Gastroesophageal sphincter (tissue), 4 donors: ENCODE data around the gene CDK11B. TPM values are rescaled to one million over a fixed set of nuclear protein-coding genes. Genes with fewer than 3 reads are reported as not detected.

Experiments
- ATAC-seq: fragments of 150-250 bp; one replicate; pipeline ENCODE4 v1.9.1; 2016; ENCODE audit warnings: mild to moderate bottlenecking, moderate library complexity
- H3K27ac ChIP-seq, 4 donors: fragments of 200-600 bp; sonication (generic) in 3 of 4; 1 replicate in 3 of 4; 2 replicates in 1 of 4; pipeline ENCODE4 v1.5.1; 2016 to 2019
- H3K27me3 ChIP-seq: fragments of 200-600 bp; sonication (generic); one replicate; pipeline ENCODE4 v1.5.1; 2019
- H3K36me3 ChIP-seq, 2 donors: fragments of 200-600 bp; sonication (generic); one replicate each; pipeline ENCODE4 v1.5.1; 2019; ENCODE audit warnings: control low read depth in 1 of 2
- H3K4me1 ChIP-seq, 3 donors: fragments of 200-600 bp; sonication (generic); 1 replicate in 2 of 3; 2 replicates in 1 of 3; pipeline ENCODE4 v1.5.1; 2016 to 2019; ENCODE audit warnings: control low read depth in 2 of 3
- H3K4me3 ChIP-seq, 2 donors: fragments of 200-600 bp; sonication (generic); one replicate each; pipeline ENCODE4 v1.5.1; 2019; ENCODE audit warnings: mild to moderate bottlenecking in 1 of 2, moderate library complexity in 1 of 2
- H3K9me3 ChIP-seq, 3 donors: fragments of 200-600 bp; sonication (generic); one replicate each; pipeline ENCODE4 v1.5.1; 2017 to 2019; ENCODE audit warnings: control low read depth in 2 of 3
- EP300 ChIP-seq: sonication (generic); formaldehyde crosslinking; IDR thresholded peaks from one replicate; pipeline ENCODE4 v1.6.1; 2017; ENCODE audit warnings: antibody characterized with exemption, mild to moderate bottlenecking
- POLR2A ChIP-seq, 2 donors: fragments of 450-650 bp; IDR thresholded peaks; one replicate each; pipeline ENCODE4 v1.6.1; 2017; ENCODE audit warnings: antibody characterized with exemption in 2 of 2, mild to moderate bottlenecking in 2 of 2, moderate library complexity in 1 of 2
- POLR2AphosphoS5 ChIP-seq: sonication (generic); formaldehyde crosslinking; IDR thresholded peaks from one replicate; pipeline ENCODE4 v1.6.1; 2017; ENCODE audit warnings: antibody characterized with exemption
- WGBS, 2 donors: methylation state at CpG; one replicate each; pipeline ENCODE4 v1.1.5; 2018; ENCODE audit warnings: low coverage in 1 of 2; 5-methylcytosine and 5-hydroxymethylcytosine counted together
- total RNA-seq, 4 donors: library from RNA; depleted of rRNA; stranded (reverse); fragments of >200 nt; gene quantifications; one replicate each; pipeline ENCODE4 v1.1.0, GENCODE V29; 2016
- TF ChIP-seq, protein P1 (sequence below), 4 experiments: fragments of 200-600 bp in 2 of 4; fragments of 450-650 bp in 2 of 4; sonication (generic) in 1 of 4; IDR thresholded peaks; one replicate each; pipeline ENCODE4 v1.5.1; 2017 to 2019; ENCODE audit warnings: antibody characterized with exemption in 4 of 4, mild to moderate bottlenecking in 2 of 4, moderate library complexity in 2 of 4

The CDK11B gene
- total RNA-seq, 4 donors from 2014 or later, result 19.2 to 59.3 (median 25.4) TPM

- Histone ChIP-seq H3K4me3 (no peak overlapping the region), H3K27ac (peak overlapping the region in 1 of 4 donors; percentile 38), H3K9me3 (no peaks in the 10 kb centered on the region), H3K36me3 (no peaks in the 10 kb centered on the region), H3K4me1 (peaks cover 0 to 18% (median 9%) of the 10 kb centered on the region in 3 donors), H3K27me3 (peaks cover 4% of the 10 kb centered on the region)
- TF ChIP-seq, protein P1, sequence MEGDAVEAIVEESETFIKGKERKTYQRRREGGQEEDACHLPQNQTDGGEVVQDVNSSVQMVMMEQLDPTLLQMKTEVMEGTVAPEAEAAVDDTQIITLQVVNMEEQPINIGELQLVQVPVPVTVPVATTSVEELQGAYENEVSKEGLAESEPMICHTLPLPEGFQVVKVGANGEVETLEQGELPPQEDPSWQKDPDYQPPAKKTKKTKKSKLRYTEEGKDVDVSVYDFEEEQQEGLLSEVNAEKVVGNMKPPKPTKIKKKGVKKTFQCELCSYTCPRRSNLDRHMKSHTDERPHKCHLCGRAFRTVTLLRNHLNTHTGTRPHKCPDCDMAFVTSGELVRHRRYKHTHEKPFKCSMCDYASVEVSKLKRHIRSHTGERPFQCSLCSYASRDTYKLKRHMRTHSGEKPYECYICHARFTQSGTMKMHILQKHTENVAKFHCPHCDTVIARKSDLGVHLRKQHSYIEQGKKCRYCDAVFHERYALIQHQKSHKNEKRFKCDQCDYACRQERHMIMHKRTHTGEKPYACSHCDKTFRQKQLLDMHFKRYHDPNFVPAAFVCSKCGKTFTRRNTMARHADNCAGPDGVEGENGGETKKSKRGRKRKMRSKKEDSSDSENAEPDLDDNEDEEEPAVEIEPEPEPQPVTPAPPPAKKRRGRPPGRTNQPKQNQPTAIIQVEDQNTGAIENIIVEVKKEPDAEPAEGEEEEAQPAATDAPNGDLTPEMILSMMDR (IDR thresholded peaks at IDR 0.05), result no peak
- TF ChIP-seq POLR2A (IDR thresholded peaks at IDR 0.05), result no peak
- no peak for TF ChIP-seq POLR2AphosphoS5
- TF ChIP-seq EP300, result no peak
- WGBS, 2 donors, result 68 to 82% methylated on average over 8 to 10 of the region's 12 CpGs
- ATAC-seq, result no peak
These were observed 48.9 kb downstream of the CDK11B start for GRCh38 chr1:1609822-1610485.

DNA sequence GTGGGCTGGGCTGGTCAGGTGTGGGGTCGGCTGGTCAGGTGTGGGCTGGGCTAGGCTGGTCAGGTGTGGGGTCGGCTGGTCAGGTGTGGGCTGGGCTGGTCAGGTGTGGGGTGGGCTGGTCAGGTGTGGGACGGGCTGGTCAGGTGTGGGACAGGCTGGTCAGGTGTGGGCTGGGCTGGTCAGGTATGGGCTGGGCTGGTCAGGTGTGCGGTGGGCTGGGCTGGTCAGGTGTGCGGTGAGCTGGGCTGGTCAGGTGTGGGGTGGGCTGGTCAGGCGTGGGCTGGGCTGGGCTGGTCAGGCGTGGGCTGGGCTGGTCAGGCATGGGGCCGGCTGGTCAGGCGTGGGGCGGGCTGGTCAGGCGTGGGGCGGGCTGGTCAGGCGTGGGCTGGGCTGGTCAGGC, 52.6 kb downstream of the CDK11B start:
- Histone ChIP-seq H3K36me3 (no peaks in the 10 kb centered on the region), H3K4me3 (no peak overlapping the region), H3K4me1 (no peaks in the 10 kb centered on the region), H3K9me3 (no peaks in the 10 kb centered on the region), H3K27ac (no peak overlapping the region), H3K27me3 (peaks cover 41% of the 10 kb centered on the region)
- no peak for ATAC-seq
- no peak for TF ChIP-seq POLR2AphosphoS5
- TF ChIP-seq, protein P1 (IDR thresholded peaks at IDR 0.05), result no peak
- TF ChIP-seq POLR2A (IDR thresholded peaks at IDR 0.05), result no peak
- no peak for TF ChIP-seq EP300
- 92% methylated on average over 2 of the region's 13 CpGs; no CpG with 5 or more reads in 1 of the 2 donors for WGBS, 2 donors

- peaks cover 0 to 3% (median 0%) of the 10 kb centered on the region in 3 donors for H3K4me1 ChIP-seq
- H3K27ac ChIP-seq, result no peak overlapping the region
- no peaks in the 10 kb centered on the region for H3K9me3 ChIP-seq
- no peak overlapping the region for H3K4me3 ChIP-seq
- H3K36me3 ChIP-seq, result no peaks in the 10 kb centered on the region
- H3K27me3 ChIP-seq, result peaks cover 46% of the 10 kb centered on the region
- 90% methylated on average over 2 of the region's 17 CpGs; no CpG with 5 or more reads in 1 of the 2 donors for WGBS, 2 donors
- ATAC-seq, result no peak
- TF ChIP-seq POLR2AphosphoS5 (no peak), POLR2A (IDR thresholded peaks at IDR 0.05) (no peak), EP300 (no peak)
- TF ChIP-seq, protein P1 (IDR thresholded peaks at IDR 0.05), result no peak
These were observed 53.1 kb downstream of the CDK11B start for GRCh38 chr1:1605724-1606123.

DNA sequence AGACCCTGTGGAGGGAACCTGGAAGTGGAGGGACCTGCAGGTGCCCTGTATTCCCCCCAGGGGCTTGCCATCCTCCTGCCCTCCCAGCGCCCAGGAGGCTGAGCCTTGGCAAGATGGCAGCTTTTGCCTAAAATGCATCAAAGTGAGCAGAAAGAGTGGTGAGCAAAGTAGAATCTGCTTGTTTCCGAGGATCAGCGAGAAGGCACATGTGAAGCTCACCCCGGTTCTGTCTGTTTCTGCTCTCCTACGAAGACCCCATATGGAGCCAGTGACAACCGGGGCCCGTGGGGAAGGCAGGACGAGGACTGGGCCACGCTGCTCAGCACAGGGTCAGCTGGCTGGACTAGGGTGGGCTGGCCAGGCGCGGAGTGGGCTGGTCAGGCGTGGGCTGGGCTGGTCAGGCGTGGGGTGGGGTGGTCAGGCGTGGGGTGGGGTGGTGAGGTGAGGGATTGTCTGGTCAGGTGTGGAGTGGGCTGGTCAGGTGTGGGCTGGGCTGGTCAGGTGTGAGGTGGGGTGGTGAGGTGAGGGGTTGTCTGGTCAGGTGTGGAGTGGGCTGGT, 53.7 kb downstream of the CDK11B start:
- WGBS, 2 donors, result 60% methylated on average over 1 of the region's 14 CpGs; no CpG with 5 or more reads in 1 of the 2 donors
- H3K27ac ChIP-seq, result no peak overlapping the region
- H3K9me3 ChIP-seq, result no peaks in the 10 kb centered on the region
- TF ChIP-seq, protein P1 (IDR thresholded peaks at IDR 0.05), result no peak
- TF ChIP-seq EP300 (no peak), POLR2A (IDR thresholded peaks at IDR 0.05) (no peak), POLR2AphosphoS5 (no peak)
- no peaks in the 10 kb centered on the region for H3K36me3 ChIP-seq
- no peak overlapping the region for H3K4me3 ChIP-seq
- H3K27me3 ChIP-seq, result peaks cover 53% of the 10 kb centered on the region
- H3K4me1 ChIP-seq, result peaks cover 0 to 9% (median 5%) of the 10 kb centered on the region in 3 donors
- no peak for ATAC-seq
